ENCODE measurements around the gene ANKRD9. TPM values are rescaled to one million over a fixed set of nuclear protein-coding genes. Genes with fewer than 3 reads are reported as not detected.

ANKRD9 gene
- total and polyA plus RNA-seq, 2 donors, result 2.2 to 3.5 TPM

- no peak overlapping the region for H3K4me3 ChIP-seq (ENCODE audit: low read length in 2 of 2)
- peaks cover 42 to 56% of the 10 kb centered on the region in 2 donors for H3K36me3 ChIP-seq (ENCODE audit: control insufficient read depth in 2 of 2, insufficient read depth in 2 of 2, low read length in 1 of 2)
- 97% methylated on average over 24 of the region's 24 CpGs for WGBS
- no peak for DNase-seq (ENCODE audit: low read depth in 6 of 9, low spot score in 9 of 9)
- no peaks in the 10 kb centered on the region for H3K9me3 ChIP-seq (ENCODE audit: control insufficient read depth in 2 of 2, insufficient read depth in 1 of 2, low read length in 1 of 2)
- no peak overlapping the region for H3K27ac ChIP-seq (ENCODE audit: low read depth in 1 of 2, low read length in 1 of 2)
- no peaks in the 10 kb centered on the region for H3K27me3 ChIP-seq (ENCODE audit: control insufficient read depth in 2 of 2, insufficient read depth in 1 of 2, low read length in 1 of 2)
- no peaks in the 10 kb centered on the region for H3K4me1 ChIP-seq (ENCODE audit: control insufficient read depth in 2 of 2, insufficient read depth in 2 of 2, low read length in 2 of 2)
Observed at GRCh38 chr14:102452302-102452701, 57.3 kb downstream of the ANKRD9 start.

Other genes starting within 250 kb of the ANKRD9 start
- 2.9 TPM for gene MOK, start 204.6 kb downstream of the ANKRD9 start, total RNA-seq
- gene MOK, start 204.6 kb downstream of the ANKRD9 start, polyA plus RNA-seq, result 9.0 TPM
- gene ZNF839, start 190.0 kb downstream of the ANKRD9 start, total RNA-seq, result 8.3 TPM
- 18.8 TPM for gene ZNF839, start 190.0 kb downstream of the ANKRD9 start, polyA plus RNA-seq
- 26.7 TPM for gene CINP, start 146.9 kb downstream of the ANKRD9 start, total RNA-seq
- 33.4 TPM for gene CINP, start 146.9 kb downstream of the ANKRD9 start, polyA plus RNA-seq
- gene TECPR2, start 146.8 kb downstream of the ANKRD9 start, total RNA-seq, result 7.6 TPM
- gene TECPR2, start 146.8 kb downstream of the ANKRD9 start, polyA plus RNA-seq, result 8.3 TPM
- gene RCOR1, start 82.9 kb upstream of the ANKRD9 start, total RNA-seq, result 9.7 TPM
- gene RCOR1, start 82.9 kb upstream of the ANKRD9 start, polyA plus RNA-seq, result 9.2 TPM

Measured in thymus (tissue), 11 donors.